Prostate gland (tissue), 2 donors: ENCODE results near the gene ALKAL2.

ENCODE experiments used
- CTCF ChIP-seq, 4 experiments: fragments of 200-600 bp in 2 of 4; fragments of 450-650 bp in 2 of 4; sonication (generic) in 2 of 4; IDR thresholded peaks; 1 replicate in 3 of 4; 2 replicates in 1 of 4; pipeline ENCODE4 v1.5.1; 2016 to 2019; ENCODE audit warnings: antibody characterized with exemption in 4 of 4, mild to moderate bottlenecking in 2 of 4, moderate library complexity in 2 of 4
- POLR2A ChIP-seq: fragments of 450-650 bp; IDR thresholded peaks from one replicate; pipeline ENCODE4 v1.6.1; 2016; ENCODE audit warnings: antibody characterized with exemption, mild to moderate bottlenecking

GRCh38 chr2:285531-285930 is 2.4 kb downstream of the ALKAL2 start:
- TF ChIP-seq CTCF (IDR thresholded peaks at IDR 0.05): no peak
- TF ChIP-seq POLR2A: no peak
